SK-N-SH (cell line): ENCODE measurements around the gene TPP2. TPM values are rescaled to one million over a fixed set of nuclear protein-coding genes. Genes with fewer than 3 reads are reported as not detected.
A peak's percentile ranks its signal among the peaks of the same experiment; 100 is the strongest.

Experiments
- CTCF ChIA-PET: fragments of 300-600, 350-600 bp; formaldehyde crosslinking; extraction: SDS; loops from one replicate; lab custom pipeline; 2021; lab: Yijun Ruan, JAX
- POLR2A ChIA-PET: fragments of 350-600 bp; sonication (Branson Sonifier 250); formaldehyde crosslinking; extraction: SDS; loops from one replicate; lab custom pipeline; 2020; ENCODE audit warnings: antibody characterized with exemption, inconsistent platforms; lab: Yijun Ruan, JAX
- DNase-seq: peaks from one replicate; pipeline ENCODE4 v3.0.0; 2012
- H2AFZ ChIP-seq: fragments of 200-600 bp; sonication (generic); 2 replicates; pipeline ENCODE4 v1.8.1; 2016; ENCODE audit warnings: antibody characterized with exemption, mild to moderate bottlenecking, low read depth
- H3F3A ChIP-seq: fragments of 200-600 bp; sonication (generic); replicated peaks from 2 replicates; pipeline ENCODE3; 2016; ENCODE audit warnings: antibody characterized with exemption, mild to moderate bottlenecking; ENCODE audit not compliant: insufficient read depth
- H3K27ac ChIP-seq, 2 experiments: fragments of 200-500 bp in 1 of 2; fragments of 200-600 bp in 1 of 2; sonication (Bioruptor generic) in 1 of 2; sonication (generic), shearing (Covaris generic) in 1 of 2; 2 replicates each; pipeline versions ENCODE4 v1.5.1 to v1.6.1; 2014 to 2016; ENCODE audit warnings: low read depth in 2 of 2, inconsistent platforms in 1 of 2, low read length in 1 of 2, mild to moderate bottlenecking in 1 of 2, mixed read lengths in 1 of 2
- H3K27me3 ChIP-seq: fragments of 200-600 bp; sonication (generic), shearing (Covaris generic); 2 replicates; pipeline ENCODE4 v1.6.1; 2016; ENCODE audit warnings: mixed run types; ENCODE audit not compliant: insufficient read depth
- H3K36me3 ChIP-seq, 2 experiments: fragments of 200-500 bp in 1 of 2; fragments of 200-600 bp in 1 of 2; sonication (Bioruptor generic) in 1 of 2; sonication (generic) in 1 of 2; replicated peaks in 1 of 2; 2 replicates each; pipeline versions ENCODE3 to v1.5.1; 2014 to 2016; ENCODE audit warnings: low read length in 1 of 2, mild to moderate bottlenecking in 1 of 2; ENCODE audit not compliant: insufficient read depth in 2 of 2, control insufficient read depth in 1 of 2
- H3K4me1 ChIP-seq, 2 experiments: fragments of 200-500 bp in 1 of 2; fragments of 200-600 bp in 1 of 2; sonication (Bioruptor generic) in 1 of 2; sonication (generic), shearing (Covaris generic) in 1 of 2; 2 replicates each; pipeline versions ENCODE4 v1.5.1 to v1.6.1; 2014 to 2016; ENCODE audit warnings: low read depth in 1 of 2, low read length in 1 of 2, mixed run types in 1 of 2; ENCODE audit not compliant: insufficient read depth in 2 of 2, control insufficient read depth in 1 of 2
- H3K4me2 ChIP-seq: fragments of 200-600 bp; sonication (generic), shearing (Covaris generic); 2 replicates; pipeline ENCODE4 v1.6.1; 2017; ENCODE audit warnings: mixed run types
- H3K4me3 ChIP-seq, 2 experiments: fragments of 200-500 bp in 1 of 2; fragments of 200-600 bp in 1 of 2; sonication (Bioruptor generic) in 1 of 2; sonication (generic), shearing (Covaris generic) in 1 of 2; 2 replicates each; pipeline versions ENCODE4 v1.5.1 to v1.8.1; 2014 to 2016; ENCODE audit warnings: low read depth in 2 of 2, inconsistent platforms in 1 of 2, low read length in 1 of 2, mild to moderate bottlenecking in 1 of 2, mixed read lengths in 1 of 2, moderate library complexity in 1 of 2
- H3K79me2 ChIP-seq: fragments of 200-600 bp; sonication (generic); 2 replicates; pipeline ENCODE4 v1.8.1; 2017; ENCODE audit warnings: mild to moderate bottlenecking; ENCODE audit not compliant: insufficient read depth
- H3K9ac ChIP-seq: fragments of 200-600 bp; sonication (generic); 2 replicates; pipeline ENCODE4 v1.6.1; 2017; ENCODE audit warnings: mixed run types
- H3K9me2 ChIP-seq: fragments of 200-600 bp; sonication (generic); 2 replicates; pipeline ENCODE4 v1.6.1; 2017; ENCODE audit warnings: mixed run types
- H3K9me3 ChIP-seq: fragments of 200-600 bp; sonication (generic); 2 replicates; pipeline ENCODE4 v1.6.1; 2017; ENCODE audit warnings: mixed run types, mild to moderate bottlenecking, moderate library complexity
- H4K20me1 ChIP-seq: fragments of 200-600 bp; sonication (generic); 2 replicates; pipeline ENCODE4 v1.6.1; 2017; ENCODE audit warnings: mild to moderate bottlenecking, mixed run types; ENCODE audit not compliant: insufficient read depth
- MEF2A ChIP-seq: IDR thresholded peaks from 2 replicates; pipeline ENCODE4 v1.4.0; 2012; ENCODE audit warnings: low read depth, borderline replicate concordance
- RCOR1 ChIP-seq: fragments of 150-350 bp; IDR thresholded peaks from 2 replicates; pipeline ENCODE4 v1.6.1; 2017; ENCODE audit warnings: antibody characterized with exemption, low read length
- WGBS: methylation state at CpG from one replicate; pipeline ENCODE4 v1.1.6; 2017; ENCODE audit warnings: low lambda C conversion rate; 5-methylcytosine and 5-hydroxymethylcytosine counted together
- polyA plus RNA-seq, 3 experiments: library from polyadenylated mRNA; depleted of rRNA; stranded (reverse); fragments of >200 nt; gene quantifications; 2 replicates each; pipeline ENCODE4 v1.2.3, GENCODE V29; 2012
- TF ChIP-seq, protein P1 (sequence below): IDR thresholded peaks from 2 replicates; pipeline ENCODE4 v1.6.1; 2012; ENCODE audit warnings: mild to moderate bottlenecking, low read depth, low read length, moderate library complexity
- TF ChIP-seq, protein P2 (sequence below): fragments of 200-600 bp; sonication (generic); IDR thresholded peaks from 2 replicates; pipeline ENCODE4 v1.6.1; 2017; ENCODE audit warnings: antibody characterized with exemption, mild to moderate bottlenecking, moderate library complexity

TPP2 gene
- polyA plus RNA-seq, 1 of the 3 experiments (the other 2 are of a cell fraction), result 8.3 TPM

DNA sequence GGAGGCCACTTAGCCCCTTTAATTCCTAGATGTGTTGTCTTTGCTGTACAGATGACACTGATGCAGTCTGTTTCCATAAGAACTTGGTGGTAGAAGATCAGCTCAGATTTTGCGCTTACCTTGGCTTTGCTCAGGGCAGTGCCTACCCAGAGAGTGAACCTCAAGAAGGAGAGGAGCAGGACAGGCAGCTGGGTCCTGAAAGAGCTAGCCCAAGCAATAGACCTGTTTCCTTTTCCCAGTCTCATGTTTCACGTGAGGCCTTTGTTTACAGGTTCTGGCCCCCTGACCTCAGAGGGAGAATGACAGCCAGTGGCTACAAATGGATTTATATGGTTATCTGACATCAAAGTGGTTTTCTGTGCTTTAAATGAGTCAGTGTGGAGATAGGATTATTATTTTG lies 58.0 kb downstream of the TPP2 start:
- Histone ChIP-seq H3K9me2 (no peaks in the 10 kb centered on the region), H3K27me3 (no peaks in the 10 kb centered on the region), H3K9me3 (no peaks in the 10 kb centered on the region), H2AFZ (no peak overlapping the region), H3K4me2 (no peak overlapping the region), H3K4me3 (no peak overlapping the region), H3K36me3 (peaks cover 63 to 73% of the 10 kb centered on the region in 2 experiments), H3F3A (peaks cover 16% of the 10 kb centered on the region), H4K20me1 (no peaks in the 10 kb centered on the region), H3K4me1 (peaks cover 0 to 16% of the 10 kb centered on the region in 2 experiments; a peak in 3 of 4 replicates), H3K79me2 (no peaks in the 10 kb centered on the region), H3K9ac (no peak overlapping the region), H3K27ac (no peak overlapping the region)
- POLR2A ChIA-PET, result no interaction called here
- DNase-seq, result no peak
- 83% methylated on average over 2 of the region's 2 CpGs for WGBS
- TF ChIP-seq MEF2A, result no peak
- no peak for TF ChIP-seq RCOR1
- CTCF ChIA-PET, result interaction anchor here (1.7 kb wide), 1 partner anchor 12 kb away, joined by 5 read pairs; no protein-coding TSS in a partner anchor

DNA sequence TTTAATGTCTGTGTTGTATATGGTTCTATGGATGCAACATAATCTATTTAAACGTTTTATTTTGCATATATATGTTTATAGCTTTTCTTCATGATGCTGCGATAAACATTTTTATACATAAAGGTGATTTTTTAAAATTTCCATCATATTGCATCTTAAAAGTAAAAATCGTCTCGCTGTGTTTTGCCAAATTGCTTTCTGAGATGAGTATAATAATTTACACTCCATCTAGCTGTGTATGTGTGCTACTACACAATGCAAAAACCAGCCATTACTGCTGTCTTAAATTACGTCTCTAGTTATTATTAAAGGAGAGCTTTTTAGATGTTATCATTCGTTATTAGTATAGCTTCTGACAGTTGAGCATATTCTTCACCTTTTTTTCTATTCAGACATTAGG lies 60.8 kb downstream of the TPP2 start:
- Histone ChIP-seq H3K4me2 (no peak overlapping the region), H3K9me3 (no peaks in the 10 kb centered on the region), H4K20me1 (no peaks in the 10 kb centered on the region), H3K9me2 (no peaks in the 10 kb centered on the region), H3K4me1 (no peaks in the 10 kb centered on the region; a peak in 1 of 4 replicates), H3K27ac (no peak overlapping the region), H3K4me3 (no peak overlapping the region), H3K27me3 (no peaks in the 10 kb centered on the region)
- POLR2A ChIA-PET, result no interaction called here
- WGBS, result 83% methylated on average over 6 of the region's 6 CpGs
- CTCF ChIA-PET, result interaction anchor here (1.2 to 1.4 kb wide), 2 partner anchors 9 to 67 kb away, joined by 4 to 5 read pairs; no protein-coding TSS in a partner anchor
- DNase-seq, result no peak
- TF ChIP-seq, protein P1, sequence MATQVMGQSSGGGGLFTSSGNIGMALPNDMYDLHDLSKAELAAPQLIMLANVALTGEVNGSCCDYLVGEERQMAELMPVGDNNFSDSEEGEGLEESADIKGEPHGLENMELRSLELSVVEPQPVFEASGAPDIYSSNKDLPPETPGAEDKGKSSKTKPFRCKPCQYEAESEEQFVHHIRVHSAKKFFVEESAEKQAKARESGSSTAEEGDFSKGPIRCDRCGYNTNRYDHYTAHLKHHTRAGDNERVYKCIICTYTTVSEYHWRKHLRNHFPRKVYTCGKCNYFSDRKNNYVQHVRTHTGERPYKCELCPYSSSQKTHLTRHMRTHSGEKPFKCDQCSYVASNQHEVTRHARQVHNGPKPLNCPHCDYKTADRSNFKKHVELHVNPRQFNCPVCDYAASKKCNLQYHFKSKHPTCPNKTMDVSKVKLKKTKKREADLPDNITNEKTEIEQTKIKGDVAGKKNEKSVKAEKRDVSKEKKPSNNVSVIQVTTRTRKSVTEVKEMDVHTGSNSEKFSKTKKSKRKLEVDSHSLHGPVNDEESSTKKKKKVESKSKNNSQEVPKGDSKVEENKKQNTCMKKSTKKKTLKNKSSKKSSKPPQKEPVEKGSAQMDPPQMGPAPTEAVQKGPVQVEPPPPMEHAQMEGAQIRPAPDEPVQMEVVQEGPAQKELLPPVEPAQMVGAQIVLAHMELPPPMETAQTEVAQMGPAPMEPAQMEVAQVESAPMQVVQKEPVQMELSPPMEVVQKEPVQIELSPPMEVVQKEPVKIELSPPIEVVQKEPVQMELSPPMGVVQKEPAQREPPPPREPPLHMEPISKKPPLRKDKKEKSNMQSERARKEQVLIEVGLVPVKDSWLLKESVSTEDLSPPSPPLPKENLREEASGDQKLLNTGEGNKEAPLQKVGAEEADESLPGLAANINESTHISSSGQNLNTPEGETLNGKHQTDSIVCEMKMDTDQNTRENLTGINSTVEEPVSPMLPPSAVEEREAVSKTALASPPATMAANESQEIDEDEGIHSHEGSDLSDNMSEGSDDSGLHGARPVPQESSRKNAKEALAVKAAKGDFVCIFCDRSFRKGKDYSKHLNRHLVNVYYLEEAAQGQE, result no peak
- TF ChIP-seq, protein P2, sequence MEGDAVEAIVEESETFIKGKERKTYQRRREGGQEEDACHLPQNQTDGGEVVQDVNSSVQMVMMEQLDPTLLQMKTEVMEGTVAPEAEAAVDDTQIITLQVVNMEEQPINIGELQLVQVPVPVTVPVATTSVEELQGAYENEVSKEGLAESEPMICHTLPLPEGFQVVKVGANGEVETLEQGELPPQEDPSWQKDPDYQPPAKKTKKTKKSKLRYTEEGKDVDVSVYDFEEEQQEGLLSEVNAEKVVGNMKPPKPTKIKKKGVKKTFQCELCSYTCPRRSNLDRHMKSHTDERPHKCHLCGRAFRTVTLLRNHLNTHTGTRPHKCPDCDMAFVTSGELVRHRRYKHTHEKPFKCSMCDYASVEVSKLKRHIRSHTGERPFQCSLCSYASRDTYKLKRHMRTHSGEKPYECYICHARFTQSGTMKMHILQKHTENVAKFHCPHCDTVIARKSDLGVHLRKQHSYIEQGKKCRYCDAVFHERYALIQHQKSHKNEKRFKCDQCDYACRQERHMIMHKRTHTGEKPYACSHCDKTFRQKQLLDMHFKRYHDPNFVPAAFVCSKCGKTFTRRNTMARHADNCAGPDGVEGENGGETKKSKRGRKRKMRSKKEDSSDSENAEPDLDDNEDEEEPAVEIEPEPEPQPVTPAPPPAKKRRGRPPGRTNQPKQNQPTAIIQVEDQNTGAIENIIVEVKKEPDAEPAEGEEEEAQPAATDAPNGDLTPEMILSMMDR, result peak; percentile 36
- TF ChIP-seq, all 33 proteins: peak for 1
- peaks cover 61 to 79% of the 10 kb centered on the region in 2 experiments for H3K36me3 ChIP-seq
- H3K9ac ChIP-seq, result no peak overlapping the region
- no peak overlapping the region for H2AFZ ChIP-seq
- H3F3A ChIP-seq, result no peaks in the 10 kb centered on the region
- no peaks in the 10 kb centered on the region for H3K79me2 ChIP-seq
